Activated CD4-positive, alpha-beta T cell treated with anti-CD3 and anti-CD28 coated beads, Interleukin-10, Interleukin-2, amounts not matched to agents 100 ng/mL and 50 ng/mL, durations not matched to agents 16 hours and 8 hours (primary cell): ENCODE measurements around the gene DUSP22.
A peak's percentile ranks its signal among the peaks of the same experiment; 100 is the strongest.

Source experiments
- DNase-seq: peaks from one replicate; pipeline ENCODE4 v3.0.0-alpha.2; 2020

Gene DUSP22

GRCh38 chr6:298233-299103 lies 6.2 kb downstream of the DUSP22 start:
- DNase-seq, result no peak

DNA sequence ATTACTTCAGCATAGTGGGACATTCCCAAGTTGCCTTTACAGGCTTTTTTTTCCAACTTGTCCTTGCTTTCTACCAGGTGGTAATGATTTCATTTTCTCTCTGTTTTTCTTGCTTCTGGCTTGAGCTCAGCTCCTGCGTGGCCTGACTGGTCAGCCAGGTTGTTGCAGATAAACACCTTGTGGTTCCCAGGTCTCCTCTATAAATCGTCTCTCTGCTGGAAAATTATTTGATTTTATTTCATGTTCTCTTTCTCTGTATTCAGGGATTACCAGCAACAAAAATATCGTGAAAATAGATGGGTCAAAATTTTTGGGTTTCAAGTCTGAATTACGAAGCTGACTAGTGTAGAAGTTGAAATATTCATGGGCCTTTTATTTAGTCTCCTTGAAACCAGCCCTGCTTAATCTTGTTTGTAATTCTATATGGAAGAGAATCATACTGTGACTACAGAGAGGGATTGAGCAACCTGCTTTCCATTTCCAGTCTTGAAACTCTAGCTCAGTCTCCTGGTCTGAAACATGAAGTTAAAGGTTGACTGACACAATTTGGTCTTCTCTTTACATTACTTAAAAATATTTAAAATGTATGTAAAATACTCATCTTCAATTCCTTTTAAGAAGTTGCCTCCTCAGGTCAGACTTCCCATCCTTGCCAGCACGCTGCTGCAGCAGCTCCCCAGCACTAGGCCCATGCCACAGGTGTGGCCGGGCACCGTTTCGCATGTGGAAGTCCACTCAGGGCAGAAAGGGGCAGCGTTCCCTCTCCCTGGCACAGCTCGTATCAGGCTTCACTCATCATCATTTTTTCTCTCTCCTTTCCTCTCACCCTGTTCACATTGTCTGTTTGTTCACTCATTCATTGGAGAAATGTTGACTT lies 7.1 kb downstream of the DUSP22 start:
- no peak for DNase-seq

DNA sequence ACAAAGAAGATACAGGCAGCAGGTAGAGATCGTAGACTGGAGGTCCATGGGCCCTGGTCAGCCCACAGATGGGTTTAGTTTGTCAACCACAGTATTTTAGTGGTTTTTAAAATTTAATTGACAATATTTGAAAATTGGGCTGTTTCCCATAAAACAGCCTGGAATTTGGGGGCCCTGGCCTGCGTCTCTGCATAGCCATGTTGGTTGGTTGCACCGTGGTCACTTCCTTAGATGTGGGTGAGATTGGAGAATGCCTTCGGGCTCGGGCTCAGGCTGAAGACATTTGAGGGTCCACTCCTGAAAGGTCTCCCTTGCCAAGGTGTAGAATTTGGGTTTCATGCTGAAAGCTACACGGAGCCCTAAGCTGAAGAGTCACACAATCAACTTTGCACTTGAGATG lies 7.7 kb downstream of the DUSP22 start:
- no peak for DNase-seq

- DNase-seq, result no peak
These were observed 8.4 kb downstream of the DUSP22 start for GRCh38 chr6:300494-301198.

GRCh38 chr6:301526-301925 lies 9.2 kb downstream of the DUSP22 start:
- no peak for DNase-seq

DNA sequence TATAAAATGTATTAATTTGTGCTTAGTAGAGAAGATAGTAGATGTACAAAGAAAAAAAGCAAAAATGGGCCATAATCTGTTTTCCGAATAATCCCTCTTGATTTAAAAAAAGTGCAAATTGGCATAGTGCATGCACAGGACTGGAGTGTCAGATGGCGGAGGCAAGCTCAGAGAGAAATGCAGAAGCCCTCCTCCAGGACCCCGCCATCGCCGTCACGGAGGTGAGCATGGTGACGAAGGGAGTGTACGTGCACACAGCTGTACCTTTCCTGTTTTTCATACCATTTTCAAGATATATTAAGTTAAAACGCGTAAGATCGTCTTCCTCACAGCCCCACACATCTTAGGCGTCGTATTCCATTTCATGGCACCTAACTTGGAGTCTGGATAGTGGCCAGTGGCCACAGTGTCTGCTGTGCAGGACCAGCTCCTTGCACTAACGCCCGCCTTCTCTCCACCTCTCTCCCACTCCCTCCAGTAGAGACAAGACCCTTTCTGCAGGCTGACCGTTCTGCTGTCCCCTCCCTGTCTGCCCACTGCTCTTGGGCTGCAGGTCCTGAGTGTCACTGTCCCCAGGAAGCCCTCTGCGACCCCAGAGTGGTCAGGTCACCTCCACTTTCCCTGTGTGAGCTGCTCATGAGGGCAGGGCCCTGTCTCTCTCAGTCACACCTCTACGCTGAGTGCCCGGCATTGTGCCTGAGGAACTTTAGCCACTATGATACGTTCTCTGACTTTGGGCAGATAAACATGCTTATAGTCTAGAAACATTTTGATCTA lies 9.8 kb downstream of the DUSP22 start:
- DNase-seq, result no peak

- DNase-seq, result no peak
These were observed 10.5 kb downstream of the DUSP22 start for GRCh38 chr6:302760-303159.

GRCh38 chr6:303263-303662 lies 11.0 kb downstream of the DUSP22 start:
- DNase-seq, result no peak

DNA sequence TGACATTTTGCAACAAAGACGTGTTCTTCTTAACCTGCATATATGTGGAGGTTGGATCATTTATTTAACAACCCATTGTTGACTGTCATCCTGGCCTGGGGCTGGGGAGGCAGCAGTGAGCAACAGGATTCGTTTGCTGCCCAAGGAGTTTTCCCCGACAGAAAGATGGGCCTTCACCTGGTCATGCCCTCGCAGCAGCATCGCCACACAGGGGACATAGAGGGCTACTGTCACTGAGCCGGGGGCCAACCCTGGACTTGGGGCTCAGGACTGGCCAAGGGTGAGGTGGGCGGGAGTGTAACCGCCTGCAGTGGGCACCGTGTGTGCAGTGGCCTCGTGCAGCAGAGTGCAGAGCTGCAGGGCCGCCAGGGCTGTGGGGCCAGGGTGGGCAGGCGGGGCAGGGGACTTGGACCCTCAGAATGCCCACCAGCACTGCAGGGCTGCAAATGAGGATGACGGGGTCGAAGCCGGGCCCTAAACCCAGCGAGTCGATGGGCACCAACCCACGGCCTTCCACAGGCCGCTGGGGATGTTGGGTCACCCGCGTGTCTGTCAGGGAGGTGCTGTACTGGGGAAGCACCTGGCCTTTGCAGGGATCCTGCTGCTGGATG lies 11.8 kb downstream of the DUSP22 start:
- no peak for DNase-seq

GRCh38 chr6:304833-305370 lies 12.6 kb downstream of the DUSP22 start:
- no peak for DNase-seq

- DNase-seq, result peak; percentile 63
These were observed 13.3 kb downstream of the DUSP22 start for GRCh38 chr6:305371-306206.

DNA sequence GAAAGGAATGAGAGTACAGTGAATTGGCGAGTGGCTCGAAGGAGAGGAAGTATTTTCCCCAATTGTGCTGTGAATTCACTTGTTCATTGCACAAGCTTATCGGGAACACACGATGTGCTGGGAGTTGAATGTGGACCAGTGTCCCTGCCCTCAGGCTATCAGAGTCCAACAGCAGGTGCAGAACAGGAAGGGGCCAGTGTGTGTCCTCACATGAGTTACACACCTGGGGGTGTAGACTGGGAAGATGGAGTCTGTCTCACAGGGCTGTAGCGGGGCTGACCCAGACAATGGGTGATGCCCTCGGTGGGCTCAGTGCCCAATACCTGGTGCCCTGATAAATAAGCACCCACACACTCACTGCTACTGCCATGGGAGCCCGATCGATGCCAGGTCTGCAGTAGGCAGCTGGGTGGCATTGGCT lies 14.4 kb downstream of the DUSP22 start:
- DNase-seq, result no peak

DNA sequence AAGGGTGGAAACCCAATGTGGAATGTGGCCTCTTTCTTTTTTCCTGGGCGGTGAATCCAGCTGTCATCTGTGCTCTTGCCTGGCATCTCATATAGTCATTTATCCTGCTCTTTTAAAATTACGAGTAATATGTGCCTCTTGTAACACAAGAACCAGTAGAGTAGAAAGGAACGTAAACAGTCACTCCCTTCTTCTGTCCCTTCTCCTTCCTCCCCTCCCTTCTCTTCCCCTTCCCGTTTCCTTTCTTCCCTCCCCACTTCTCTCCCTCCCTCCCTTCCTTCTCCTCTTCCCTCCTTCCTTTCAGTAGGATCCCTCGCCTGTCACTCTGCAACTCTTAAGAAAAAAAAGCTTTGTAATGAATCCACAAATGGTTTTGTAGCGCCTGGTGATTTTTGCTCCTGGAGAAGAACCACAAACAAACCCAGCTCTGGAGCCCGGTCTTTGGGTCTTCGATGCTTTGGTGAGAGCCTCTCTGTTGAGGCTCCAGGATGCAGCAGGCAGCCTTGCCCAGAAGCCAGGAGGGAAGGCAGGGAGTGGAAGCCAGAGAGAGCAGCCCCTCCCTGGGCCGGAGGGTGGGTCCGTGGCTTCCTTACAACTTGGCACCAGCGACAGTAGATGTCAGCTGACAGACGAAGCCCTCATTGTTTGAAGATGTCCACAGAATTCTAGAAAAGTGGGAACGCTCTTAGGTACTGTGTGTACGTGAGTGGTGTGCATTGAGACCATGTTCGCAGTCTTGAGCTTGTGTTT lies 15.0 kb downstream of the DUSP22 start:
- no peak for DNase-seq

- DNase-seq, result no peak
These were observed 15.6 kb downstream of the DUSP22 start for GRCh38 chr6:307874-308273.

- no peak for DNase-seq
These were observed 16.0 kb downstream of the DUSP22 start for GRCh38 chr6:308307-308706.

GRCh38 chr6:308768-309167 lies 16.5 kb downstream of the DUSP22 start:
- DNase-seq, result no peak

DNA sequence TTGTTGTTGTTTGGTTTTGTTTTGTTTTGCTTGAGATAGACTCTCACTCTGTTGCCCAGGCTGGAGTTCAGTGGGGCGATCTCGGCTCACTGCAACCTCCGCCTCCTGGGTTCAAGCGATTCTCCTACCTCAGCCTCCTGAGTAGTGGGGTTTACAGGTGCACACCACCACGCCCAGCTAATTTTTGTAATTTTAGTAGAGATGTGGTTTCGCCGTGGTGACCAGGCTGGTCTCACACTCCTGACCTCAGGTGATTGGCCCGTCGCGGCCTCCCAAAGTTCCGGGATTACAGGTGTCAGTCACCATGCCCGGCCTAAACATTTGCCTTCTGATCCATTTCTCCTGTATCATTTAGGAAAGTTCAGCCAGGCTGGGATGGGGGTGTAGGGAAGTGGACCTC lies 17.7 kb downstream of the DUSP22 start:
- no peak for DNase-seq

- no peak for DNase-seq
These were observed 18.4 kb downstream of the DUSP22 start for GRCh38 chr6:310671-311070.

GRCh38 chr6:311679-312220 lies 19.5 kb downstream of the DUSP22 start:
- DNase-seq, result no peak

GRCh38 chr6:313087-313486 lies 20.8 kb downstream of the DUSP22 start:
- no peak for DNase-seq
